Dendritic cell treated with granulocyte-macrophage colony-stimulating factor and Interleukin-4, amounts not matched to agents 40 ng/mL and 50 ng/mL, for 4 days (primary cell): ENCODE data around the gene SLC7A10.

Experiments
- H3K27ac Mint-ChIP-seq: one replicate; pipeline ENCODE4 v1.8.0; 2022; ENCODE audit warnings: mild to moderate bottlenecking, mixed read lengths
- H3K27me3 Mint-ChIP-seq: one replicate; pipeline ENCODE4 v1.8.0; 2022; ENCODE audit warnings: mild to moderate bottlenecking, mixed read lengths
- H3K36me3 Mint-ChIP-seq: one replicate; pipeline ENCODE4 v1.8.0; 2022; ENCODE audit warnings: low read depth, mixed read lengths
- H3K4me1 Mint-ChIP-seq: one replicate; pipeline ENCODE4 v1.8.0; 2022; ENCODE audit warnings: low read depth, mixed read lengths
- H3K4me3 Mint-ChIP-seq: one replicate; pipeline ENCODE4 v1.8.0; 2022; ENCODE audit warnings: mild to moderate bottlenecking, moderate library complexity, mixed read lengths
- H3K9me3 Mint-ChIP-seq: one replicate; pipeline ENCODE4 v1.8.0; 2022; ENCODE audit warnings: mixed read lengths
- intact Hi-C: fragments of 100-400 bp; cut with micrococcal nuclease; formaldehyde crosslinking; loops from one replicate; pipeline ENCODE4 v1.15.0; 2022

The SLC7A10 gene

GRCh38 chr19:33225458-33225926, at the start of gene SLC7A10:
SLC7A10 (minus strand) TSS chr19:33225850; CDS start chr19:33225703, 147 bp downstream.
- Mint-ChIP-seq H3K27ac (no peak within 1 kb of the TSS), H3K36me3 (peaks cover 10% of the 10 kb centered on the region), H3K27me3 (peaks cover 63% of the 10 kb centered on the region), H3K4me1 (peaks cover 17% of the 10 kb centered on the region), H3K9me3 (peaks cover 16% of the 10 kb centered on the region), H3K4me3 (peak within 1 kb of the TSS; percentile 73)
- intact Hi-C loops, result no loop called here

- H3K27ac Mint-ChIP-seq, result peak overlapping the region; percentile 89
- no peaks in the 10 kb centered on the region for H3K36me3 Mint-ChIP-seq
- no peaks in the 10 kb centered on the region for H3K27me3 Mint-ChIP-seq
- no peaks in the 10 kb centered on the region for H3K9me3 Mint-ChIP-seq
- H3K4me3 Mint-ChIP-seq, result no peak overlapping the region
- H3K4me1 Mint-ChIP-seq, result peaks cover 91% of the 10 kb centered on the region
- intact Hi-C loops, result no loop called here
Measured at GRCh38 chr19:33274663-33275558, 49.3 kb upstream of the SLC7A10 start.

- Mint-ChIP-seq H3K4me1 (peaks cover 89% of the 10 kb centered on the region), H3K27ac (peak overlapping the region; percentile 89), H3K4me3 (peak overlapping the region; percentile 56), H3K36me3 (no peaks in the 10 kb centered on the region), H3K27me3 (no peaks in the 10 kb centered on the region), H3K9me3 (no peaks in the 10 kb centered on the region)
- intact Hi-C loops, result no loop called here
Measured at GRCh38 chr19:33273881-33274662, 48.4 kb upstream of the SLC7A10 start.

- Mint-ChIP-seq H3K9me3 (no peaks in the 10 kb centered on the region), H3K4me3 (peak overlapping the region; percentile 56), H3K27me3 (no peaks in the 10 kb centered on the region), H3K36me3 (no peaks in the 10 kb centered on the region), H3K27ac (peak overlapping the region; percentile 89), H3K4me1 (peaks cover 89% of the 10 kb centered on the region)
- intact Hi-C loops, result no loop called here
Measured at GRCh38 chr19:33273065-33273736, 47.6 kb upstream of the SLC7A10 start.

- peaks cover 93% of the 10 kb centered on the region for H3K4me1 Mint-ChIP-seq
- H3K4me3 Mint-ChIP-seq, result no peak overlapping the region
- H3K9me3 Mint-ChIP-seq, result no peaks in the 10 kb centered on the region
- intact Hi-C loops, result no loop called here
- H3K36me3 Mint-ChIP-seq, result no peaks in the 10 kb centered on the region
- no peaks in the 10 kb centered on the region for H3K27me3 Mint-ChIP-seq
- H3K27ac Mint-ChIP-seq, result peak overlapping the region; percentile 89
Measured at GRCh38 chr19:33271246-33272021, 45.8 kb upstream of the SLC7A10 start.

- H3K27me3 Mint-ChIP-seq, result no peaks in the 10 kb centered on the region
- H3K27ac Mint-ChIP-seq, result peak overlapping the region; percentile 89
- H3K36me3 Mint-ChIP-seq, result no peaks in the 10 kb centered on the region
- H3K4me3 Mint-ChIP-seq, result no peak overlapping the region
- H3K9me3 Mint-ChIP-seq, result no peaks in the 10 kb centered on the region
- intact Hi-C loops, result no loop called here
- peaks cover 93% of the 10 kb centered on the region for H3K4me1 Mint-ChIP-seq
Measured at GRCh38 chr19:33270769-33271168, 45.1 kb upstream of the SLC7A10 start.

GRCh38 chr19:33269016-33269415, 43.4 kb upstream of the SLC7A10 start:
- Mint-ChIP-seq H3K4me3 (no peak overlapping the region), H3K27ac (peak overlapping the region; percentile 99), H3K4me1 (peaks cover 94% of the 10 kb centered on the region), H3K9me3 (no peaks in the 10 kb centered on the region), H3K27me3 (no peaks in the 10 kb centered on the region), H3K36me3 (no peaks in the 10 kb centered on the region)
- intact Hi-C loops, result no loop called here

- intact Hi-C loops, result loop anchor here (1.0 kb wide), 1 partner anchor 9 kb away; no protein-coding TSS in a partner anchor
- no peaks in the 10 kb centered on the region for H3K36me3 Mint-ChIP-seq
- peak overlapping the region; percentile 61 for H3K4me3 Mint-ChIP-seq
- H3K27ac Mint-ChIP-seq, result peak overlapping the region; percentile 99
- H3K27me3 Mint-ChIP-seq, result no peaks in the 10 kb centered on the region
- no peaks in the 10 kb centered on the region for H3K9me3 Mint-ChIP-seq
- H3K4me1 Mint-ChIP-seq, result peaks cover 94% of the 10 kb centered on the region
Measured at GRCh38 chr19:33268162-33268991, 42.7 kb upstream of the SLC7A10 start.

- intact Hi-C loops, result loop anchor here (1.0 to 2.0 kb wide), 2 partner anchors 8 to 13 kb away; no protein-coding TSS in a partner anchor
- Mint-ChIP-seq H3K9me3 (no peaks in the 10 kb centered on the region), H3K27ac (peak overlapping the region; percentile 99), H3K27me3 (no peaks in the 10 kb centered on the region), H3K4me1 (peaks cover 94% of the 10 kb centered on the region), H3K36me3 (no peaks in the 10 kb centered on the region), H3K4me3 (peak overlapping the region; percentile 61)
Measured at GRCh38 chr19:33267706-33268105, 42.1 kb upstream of the SLC7A10 start.

- peak overlapping the region; percentile 99 for H3K27ac Mint-ChIP-seq
- no peaks in the 10 kb centered on the region for H3K36me3 Mint-ChIP-seq
- H3K4me3 Mint-ChIP-seq, result no peak overlapping the region
- intact Hi-C loops, result loop anchor here (2.0 kb wide), 1 partner anchor 14 kb away; no protein-coding TSS in a partner anchor
- H3K9me3 Mint-ChIP-seq, result no peaks in the 10 kb centered on the region
- peaks cover 94% of the 10 kb centered on the region for H3K4me1 Mint-ChIP-seq
- no peaks in the 10 kb centered on the region for H3K27me3 Mint-ChIP-seq
Measured at GRCh38 chr19:33266974-33267484, 41.4 kb upstream of the SLC7A10 start.

GRCh38 chr19:33264881-33265445, 39.3 kb upstream of the SLC7A10 start:
- Mint-ChIP-seq H3K9me3 (no peaks in the 10 kb centered on the region), H3K27me3 (no peaks in the 10 kb centered on the region), H3K27ac (peak overlapping the region; percentile 99), H3K36me3 (no peaks in the 10 kb centered on the region), H3K4me3 (no peak overlapping the region), H3K4me1 (peaks cover 97% of the 10 kb centered on the region)
- intact Hi-C loops, result loop anchor here (5.0 kb wide), 1 partner anchor 32 kb away; no protein-coding TSS in a partner anchor
